CD4-positive, alpha-beta T cell (primary cell): ENCODE results near the gene OR5D14. TPM values are rescaled to one million over a fixed set of nuclear protein-coding genes. Genes with fewer than 3 reads are reported as not detected.

Experiments used
- ATAC-seq: fragments of 200-7000 bp; cut with Tn5 transposase; one replicate; pipeline ENCODE4 v1.10.0; 2022; ENCODE audit warnings: mild to moderate bottlenecking; ENCODE audit not compliant: poor library complexity
- CTCF ChIA-PET: fragments of 350-600 bp; sonication (Branson Sonifier 250); formaldehyde crosslinking; loops from one replicate; lab custom pipeline; 2021; ENCODE audit warnings: antibody characterized with exemption, inconsistent platforms; lab: Charles Lee
- POLR2A ChIA-PET: fragments of 350-600 bp; sonication (Branson Sonifier 250); formaldehyde crosslinking; loops from one replicate; lab custom pipeline; 2021; ENCODE audit warnings: antibody characterized with exemption, inconsistent platforms; lab: Charles Lee
- DNase-seq, 14 experiments: peaks; one replicate each; pipeline ENCODE4 v3.0.0-alpha.2; 2013 to 2020; ENCODE audit warnings: mixed read lengths in 2 of 14
- H3K27ac ChIP-seq, 2 donors: one replicate each; pipeline versions ENCODE4 v1.5.1 to v1.7.0; 2013; ENCODE audit warnings: low read length in 2 of 2, low read depth in 1 of 2, mild to moderate bottlenecking in 1 of 2
- H3K27me3 ChIP-seq, 2 experiments: 1 replicate in 1 of 2; 2 replicates in 1 of 2; pipeline versions ENCODE4 v1.6.1 to v1.7.0; 2013; ENCODE audit warnings: low read length in 2 of 2, control low read depth in 1 of 2, mild to moderate bottlenecking in 1 of 2, moderate library complexity in 1 of 2; ENCODE audit not compliant: insufficient read depth in 2 of 2, control insufficient read depth in 1 of 2
- H3K36me3 ChIP-seq: one replicate; pipeline ENCODE4 v1.6.1; 2013; ENCODE audit warnings: low read length, control low read depth; ENCODE audit not compliant: insufficient read depth
- H3K4me1 ChIP-seq: one replicate; pipeline ENCODE4 v1.6.1; 2013; ENCODE audit warnings: low read length, control low read depth; ENCODE audit not compliant: insufficient read depth
- H3K4me3 ChIP-seq: one replicate; pipeline ENCODE4 v1.5.1; 2013; ENCODE audit warnings: mild to moderate bottlenecking, low read length, moderate library complexity
- H3K9me3 ChIP-seq, 2 experiments: 1 replicate in 1 of 2; 2 replicates in 1 of 2; pipeline versions ENCODE4 v1.6.1 to v1.7.0; 2013; ENCODE audit warnings: low read length in 2 of 2, mild to moderate bottlenecking in 2 of 2, control low read depth in 1 of 2, moderate library complexity in 1 of 2; ENCODE audit not compliant: control insufficient read depth in 1 of 2, insufficient read depth in 1 of 2
- H3K27ac Mint-ChIP-seq: one replicate; pipeline ENCODE4 v1.8.0; 2020; ENCODE audit warnings: mixed read lengths
- H3K27me3 Mint-ChIP-seq: one replicate; pipeline ENCODE4 v1.8.0; 2021; ENCODE audit warnings: mixed read lengths
- H3K36me3 Mint-ChIP-seq: one replicate; pipeline ENCODE4 v1.8.0; 2021; ENCODE audit warnings: low read depth, mixed read lengths
- H3K4me1 Mint-ChIP-seq: one replicate; pipeline ENCODE4 v1.8.0; 2021; ENCODE audit warnings: low read depth, mixed read lengths
- H3K4me3 Mint-ChIP-seq: one replicate; pipeline ENCODE4 v1.8.0; 2020; ENCODE audit warnings: mild to moderate bottlenecking, mixed read lengths
- H3K9me3 Mint-ChIP-seq: one replicate; pipeline ENCODE4 v1.8.0; 2020; ENCODE audit warnings: mixed read lengths
- intact Hi-C, 2 experiments: fragments of 100-400 bp; cut with DNase I in 1 of 2; cut with micrococcal nuclease in 1 of 2; formaldehyde crosslinking; loops; one replicate each; pipeline versions ENCODE4 v1.15.1 to v1.9.0; 2023 to 2025; cut with DNase I, micrococcal nuclease
- total RNA-seq, 174 experiments: library from RNA in 2 of 174; stranded (reverse) in 2 of 174; gene quantifications; one replicate each; pipeline ENCODE4 v1.2.3 and lab custom pipeline; 2021 to 2026
- TF ChIP-seq, protein P1 (sequence below): fragments of 200-600 bp; IDR thresholded peaks from one replicate; pipeline ENCODE4 v1.8.0; 2022; ENCODE audit warnings: antibody characterized with exemption, mild to moderate bottlenecking

Gene OR5D14
- total RNA-seq, 2 experiments from 2014 or later, result not detected

DNA sequence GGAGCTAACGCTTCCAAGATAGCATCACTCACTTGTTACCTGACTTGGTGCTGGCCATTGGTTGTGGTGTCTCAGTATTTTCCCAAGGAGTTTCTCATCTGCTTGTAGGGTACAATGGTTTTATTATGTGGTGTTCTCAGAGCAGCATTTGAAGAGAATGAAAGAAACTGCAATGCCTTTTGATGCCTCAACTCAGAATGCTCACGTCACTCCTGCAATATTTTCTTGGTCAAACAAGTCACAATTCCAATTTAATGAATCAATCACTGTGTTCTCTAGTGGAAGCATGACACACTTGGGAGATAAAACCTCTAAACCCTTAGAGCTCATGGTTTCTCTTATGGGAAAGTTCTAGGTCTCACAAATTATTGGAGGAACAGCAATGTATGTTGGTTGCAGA is 2.0 kb upstream of the OR5D14 start:
- Mint-ChIP-seq H3K9me3 (peaks cover 7% of the 10 kb centered on the region), H3K4me1 (no peaks in the 10 kb centered on the region), H3K27ac (no peak overlapping the region), H3K4me3 (no peak overlapping the region), H3K36me3 (no peaks in the 10 kb centered on the region), H3K27me3 (no peaks in the 10 kb centered on the region)
- Histone ChIP-seq H3K27ac (no peak overlapping the region), H3K4me3 (no peak overlapping the region), H3K9me3 (peaks cover 0 to 7% of the 10 kb centered on the region in 2 experiments), H3K27me3 (no peaks in the 10 kb centered on the region), H3K4me1 (no peaks in the 10 kb centered on the region), H3K36me3 (no peaks in the 10 kb centered on the region)
- ChIA-PET CTCF (no interaction called here), POLR2A (no interaction called here)
- no peak for DNase-seq
- ATAC-seq, result no peak
- TF ChIP-seq, protein P1, sequence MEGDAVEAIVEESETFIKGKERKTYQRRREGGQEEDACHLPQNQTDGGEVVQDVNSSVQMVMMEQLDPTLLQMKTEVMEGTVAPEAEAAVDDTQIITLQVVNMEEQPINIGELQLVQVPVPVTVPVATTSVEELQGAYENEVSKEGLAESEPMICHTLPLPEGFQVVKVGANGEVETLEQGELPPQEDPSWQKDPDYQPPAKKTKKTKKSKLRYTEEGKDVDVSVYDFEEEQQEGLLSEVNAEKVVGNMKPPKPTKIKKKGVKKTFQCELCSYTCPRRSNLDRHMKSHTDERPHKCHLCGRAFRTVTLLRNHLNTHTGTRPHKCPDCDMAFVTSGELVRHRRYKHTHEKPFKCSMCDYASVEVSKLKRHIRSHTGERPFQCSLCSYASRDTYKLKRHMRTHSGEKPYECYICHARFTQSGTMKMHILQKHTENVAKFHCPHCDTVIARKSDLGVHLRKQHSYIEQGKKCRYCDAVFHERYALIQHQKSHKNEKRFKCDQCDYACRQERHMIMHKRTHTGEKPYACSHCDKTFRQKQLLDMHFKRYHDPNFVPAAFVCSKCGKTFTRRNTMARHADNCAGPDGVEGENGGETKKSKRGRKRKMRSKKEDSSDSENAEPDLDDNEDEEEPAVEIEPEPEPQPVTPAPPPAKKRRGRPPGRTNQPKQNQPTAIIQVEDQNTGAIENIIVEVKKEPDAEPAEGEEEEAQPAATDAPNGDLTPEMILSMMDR, result no peak
- intact Hi-C loops, result no loop called here

DNA sequence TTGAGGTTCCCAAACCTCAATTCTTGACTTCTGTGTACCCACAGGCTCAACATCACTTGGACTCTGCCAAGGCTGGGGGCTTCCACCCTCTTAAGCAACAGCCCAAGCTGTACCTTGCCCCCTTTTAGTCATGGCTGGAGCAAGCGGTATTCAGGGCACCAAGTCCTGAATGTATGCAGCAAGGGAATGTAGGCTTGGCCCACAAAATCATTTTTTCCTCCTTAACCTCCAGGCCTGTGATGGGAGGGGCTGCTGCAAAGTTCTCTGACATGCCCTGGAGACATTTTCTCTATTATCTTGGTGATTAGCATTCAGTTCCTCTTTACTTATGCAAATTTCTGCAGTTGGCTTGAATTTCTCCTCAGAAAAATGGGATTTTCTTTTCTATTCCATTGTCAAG is 10.9 kb downstream of the OR5D14 start:
- Mint-ChIP-seq H3K27ac (no peak overlapping the region), H3K27me3 (no peaks in the 10 kb centered on the region), H3K4me1 (no peaks in the 10 kb centered on the region), H3K36me3 (no peaks in the 10 kb centered on the region), H3K4me3 (no peak overlapping the region), H3K9me3 (peaks cover 26% of the 10 kb centered on the region)
- Histone ChIP-seq H3K4me1 (no peaks in the 10 kb centered on the region), H3K27ac (no peak overlapping the region), H3K36me3 (no peaks in the 10 kb centered on the region), H3K4me3 (no peak overlapping the region), H3K27me3 (no peaks in the 10 kb centered on the region), H3K9me3 (peaks cover 5 to 7% of the 10 kb centered on the region in 2 experiments)
- intact Hi-C loops, result no loop called here
- ChIA-PET POLR2A (no interaction called here), CTCF (no interaction called here)
- DNase-seq (no peak), ATAC-seq (no peak)
- TF ChIP-seq, protein P1, result no peak

DNA sequence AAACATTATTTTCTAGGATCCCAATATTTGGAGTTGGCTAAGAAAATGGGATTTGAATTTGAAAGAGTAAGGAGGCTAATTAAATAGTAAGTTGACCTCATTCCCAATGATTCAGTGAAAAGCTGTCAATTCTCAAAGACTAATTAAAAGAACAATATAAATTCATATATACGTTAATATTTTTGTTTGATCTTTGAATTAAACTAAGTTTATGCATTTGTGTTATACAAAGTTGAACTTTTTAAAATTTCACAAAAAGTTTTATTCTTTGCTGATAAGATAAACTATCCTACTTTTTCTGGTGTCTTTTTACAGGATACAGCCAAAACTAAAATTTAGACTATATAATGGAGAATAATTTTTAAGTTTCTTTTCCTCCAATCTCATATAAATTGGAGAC is 15.7 kb downstream of the OR5D14 start, which contains the start of gene OR5L1:
Gene OR5L1 (plus strand): TSS at position 301 of the 400 bp plus-strand sequence. CDS start 100 bp downstream, outside the sequence.
- Mint-ChIP-seq H3K4me3 (no peak within 1 kb of the TSS), H3K27ac (no peak within 1 kb of the TSS), H3K4me1 (no peaks in the 10 kb centered on the region), H3K9me3 (peaks cover 28% of the 10 kb centered on the region), H3K27me3 (no peaks in the 10 kb centered on the region), H3K36me3 (no peaks in the 10 kb centered on the region)
- DNase-seq, result no peak
- no peaks in the 10 kb centered on the region for H3K4me1 ChIP-seq
- intact Hi-C loops, result no loop called here
- no peak within 1 kb of the TSS for H3K27ac ChIP-seq
- no peaks in the 10 kb centered on the region for H3K36me3 ChIP-seq
- CTCF ChIA-PET, result no interaction called here
- H3K27me3 ChIP-seq, result no peaks in the 10 kb centered on the region
- ATAC-seq, result no peak
- no peak within 1 kb of the TSS for H3K4me3 ChIP-seq
- H3K9me3 ChIP-seq, result peaks cover 0 to 8% of the 10 kb centered on the region in 2 experiments
- TF ChIP-seq, protein P1, result no peak
- POLR2A ChIA-PET, result no interaction called here
